K562 (cell line): ENCODE results near the gene ARHGEF16. TPM values are rescaled to one million over a fixed set of nuclear protein-coding genes. Genes with fewer than 3 reads are reported as not detected.

Experiments used
- ATAC-seq: fragments of 200-7000 bp; cut with Tn5 transposase; 3 replicates; pipeline ENCODE4 v1.9.1; 2020; ENCODE audit warnings: moderate library complexity
- BruUV-seq: library from RNA; stranded (reverse); fragments of 400-500 nt; replicated peaks from 2 replicates; lab custom pipeline; 2021; lab: Mats Ljungman, UMichigan
- CTCF ChIA-PET: fragments of 300-600 bp; formaldehyde crosslinking; extraction: SDS; loops from one replicate; lab custom pipeline; 2021; ENCODE audit warnings: low intra/inter-chr PET ratio; lab: Yijun Ruan, JAX
- POLR2A ChIA-PET: fragments of 300-600, 350-650 bp; sonication (Branson Sonifier 250); formaldehyde crosslinking; extraction: SDS; loops from one replicate; lab custom pipeline; 2021; ENCODE audit warnings: antibody characterized with exemption, inconsistent platforms; lab: Yijun Ruan, JAX
- DNase-seq, 4 experiments: peaks; one replicate each; pipeline versions ENCODE4 v3.0.0 to v3.0.0-alpha.2; 2011 to 2018; ENCODE audit warnings: low spot score in 3 of 4, mixed read lengths in 3 of 4; ENCODE audit errors: extremely low read depth in 1 of 4
- FAIRE-seq: peaks from 2 replicates; lab custom pipeline; 2011; peaks lifted over from hg19 to GRCh38; lab: Jason Lieb, UNC
- H2AFZ ChIP-seq: 2 replicates; pipeline ENCODE4 v1.6.0; 2011; ENCODE audit warnings: low read depth, low read length, control low read depth, inconsistent platforms
- H3K27ac ChIP-seq: fragments of 200-600 bp; 3 replicates; pipeline ENCODE4 v1.8.0; 2011; ENCODE audit warnings: low read depth, mild to moderate bottlenecking, control low read depth, inconsistent platforms, low read length, moderate library complexity, mixed read lengths; ENCODE audit errors: extremely low read depth
- H3K27me3 ChIP-seq, 2 experiments: fragments of 300-600 bp in 1 of 2; 2 replicates in 1 of 2; 3 replicates in 1 of 2; pipeline versions ENCODE4 v1.6.0 to v1.8.0; 2011; ENCODE audit warnings: inconsistent platforms in 2 of 2, low read length in 2 of 2, mild to moderate bottlenecking in 1 of 2, mixed read lengths in 1 of 2, moderate library complexity in 1 of 2; ENCODE audit not compliant: control insufficient read depth in 2 of 2, insufficient read depth in 2 of 2
- H3K36me3 ChIP-seq: fragments of 300-600 bp; 3 replicates; pipeline ENCODE4 v1.8.0; 2011; ENCODE audit warnings: mild to moderate bottlenecking, low read length, inconsistent platforms; ENCODE audit not compliant: control insufficient read depth, insufficient read depth
- H3K4me1 ChIP-seq, 2 experiments: fragments of 200-600 bp in 1 of 2; replicated peaks in 1 of 2; 2 replicates in 1 of 2; 3 replicates in 1 of 2; pipeline versions ENCODE4 v1.5.1 to v1.8.0; 2011; ENCODE audit warnings: inconsistent platforms in 2 of 2, low read length in 2 of 2, mild to moderate bottlenecking in 1 of 2, mixed read lengths in 1 of 2, moderate library complexity in 1 of 2; ENCODE audit not compliant: control insufficient read depth in 2 of 2, insufficient read depth in 2 of 2
- H3K4me2 ChIP-seq: 2 replicates; pipeline ENCODE4 v1.6.1; 2011; ENCODE audit warnings: low read length, control low read depth, inconsistent platforms, mixed read lengths; ENCODE audit not compliant: insufficient read depth
- H3K4me3 ChIP-seq: fragments of 200-600 bp; sonication (generic), shearing (Covaris generic); 2 replicates; pipeline ENCODE4 v1.5.1; 2016; ENCODE audit warnings: control low read depth, inconsistent platforms
- H3K79me2 ChIP-seq: fragments of 200-600 bp; 3 replicates; pipeline ENCODE4 v1.8.0; 2011; ENCODE audit warnings: low read length, inconsistent platforms; ENCODE audit not compliant: control insufficient read depth, insufficient read depth
- H3K9ac ChIP-seq, 2 experiments: 2 replicates each; pipeline versions ENCODE4 v1.6.0 to v1.6.1; 2011; ENCODE audit warnings: low read depth in 2 of 2, low read length in 2 of 2, control low read depth in 1 of 2, inconsistent platforms in 1 of 2, mild to moderate bottlenecking in 1 of 2, mixed read lengths in 1 of 2; ENCODE audit not compliant: insufficient read depth in 1 of 2
- H3K9me1 ChIP-seq: one replicate; pipeline ENCODE4 v1.6.0; 2011; ENCODE audit warnings: inconsistent platforms, mild to moderate bottlenecking, low read length, moderate library complexity; ENCODE audit not compliant: control insufficient read depth, insufficient read depth
- H3K9me3 ChIP-seq: replicated peaks from 2 replicates; pipeline ENCODE4 v1.5.1; 2011; ENCODE audit warnings: low read depth, low read length, inconsistent platforms; ENCODE audit not compliant: control insufficient read depth, insufficient read depth
- H4K20me1 ChIP-seq: replicated peaks from 2 replicates; pipeline ENCODE4 v1.6.1; 2011; ENCODE audit warnings: low read length, inconsistent platforms, mixed read lengths; ENCODE audit not compliant: control insufficient read depth, insufficient read depth
- CTCF ChIP-seq, 3 experiments: IDR thresholded peaks in 2 of 3; conservative IDR thresholded peaks in 1 of 3; 2 replicates each; pipeline ENCODE4 v1.5.1; 2011 to 2012; ENCODE audit warnings: low read length in 3 of 3, mild to moderate bottlenecking in 3 of 3, control low read depth in 2 of 3, improper control_type of control experiment in 1 of 3, inconsistent platforms in 1 of 3, low read depth in 1 of 3, mixed read lengths in 1 of 3, moderate library complexity in 1 of 3; ENCODE audit not compliant: insufficient read depth in 2 of 3
- HNRNPL ChIP-seq: fragments of 200-400 bp; formaldehyde crosslinking; IDR thresholded peaks from 2 replicates; pipeline ENCODE4 v1.6.1; 2017; ENCODE audit warnings: low read depth, mild to moderate bottlenecking, low read length
- POLR2G ChIP-seq: fragments of 200-400 bp; formaldehyde crosslinking; IDR thresholded peaks from 2 replicates; pipeline ENCODE4 v1.6.1; 2017; ENCODE audit warnings: low read depth, mild to moderate bottlenecking, antibody characterized with exemption, low read length, moderate library complexity
- RFX7 ChIP-seq: fragments of 250-450 bp; sonication (Bioruptor Pico); IDR thresholded peaks from 2 replicates; pipeline ENCODE4 v1.5.1; 2021; ENCODE audit warnings: mild to moderate bottlenecking
- UBTF ChIP-seq, 2 experiments: IDR thresholded peaks; 2 replicates each; pipeline ENCODE4 v1.6.1; 2012; ENCODE audit warnings: improper control_type of control experiment in 2 of 2, low read depth in 2 of 2, low read length in 2 of 2, borderline replicate concordance in 1 of 2
- ZFP36 ChIP-seq: fragments of 150-350 bp; IDR thresholded peaks from 2 replicates; pipeline ENCODE4 v1.6.1; 2018; ENCODE audit warnings: low read length, low read depth; ENCODE audit not compliant: partially characterized antibody
- WGBS: fragments of 100-300 bp; shearing (Covaris generic); methylation state at CpG from one replicate; pipeline ENCODE4 v1.1.6; 2016; ENCODE audit warnings: low coverage, mixed read lengths; ENCODE audit not compliant: insufficient coverage; ENCODE audit errors: missing lambda C conversion rate; 5-methylcytosine and 5-hydroxymethylcytosine counted together
- in situ Hi-C: fragments of 300-500 bp; cut with MboI; formaldehyde crosslinking; loops from 4 replicates; pipeline ENCODE4 v1.15.0; 2018; ENCODE audit warnings: inconsistent platforms, mixed read lengths
- intact Hi-C: fragments of 100-400 bp; cut with micrococcal nuclease; formaldehyde crosslinking; loops from 2 replicates; pipeline ENCODE4 v1.14.2; 2022
- polyA plus RNA-seq, 8 experiments: library from polyadenylated mRNA; depleted of rRNA in 4 of 8; stranded (reverse) in 5 of 8; unstranded in 3 of 8; fragments of >200 nt; fragmentation: Nextera tagmentation in 2 of 8; fragmentation: Illumina TruSeq in 1 of 8; extraction: Ambion mirVana in 2 of 8; extraction: Trizol in 1 of 8; gene quantifications; 2 replicates each; pipeline versions ENCODE4 v1.2.1 to v1.2.3, GENCODE V29; 2011 to 2014; ENCODE audit warnings: inconsistent platforms in 1 of 8, missing spikeins in 1 of 8
- total RNA-seq, 7 experiments: library from RNA; depleted of rRNA in 6 of 7; stranded (reverse); fragments of >200 nt in 6 of 7; fragmentation: Illumina TruSeq in 2 of 7; extraction: Trizol in 2 of 7; gene quantifications; 2 replicates each; pipeline versions ENCODE4 v1.2.1 to v1.2.3, GENCODE V29; 2011 to 2021; ENCODE audit warnings: low replicate concordance in 1 of 7

Gene ARHGEF16
- total and polyA plus RNA-seq, 9 of the 15 experiments (the other 6 are each of a cell fraction or from before 2014, with no cell fraction given): 0.15 to 1.2 (median 0.49) TPM; not detected in 2

- FAIRE-seq: no peak
- peaks cover 15% of the 10 kb centered on the region; the same call in 1 of the 2 replicates for H4K20me1 ChIP-seq
- peaks cover 0 to 59% of the 10 kb centered on the region in 2 experiments; a peak in 2 of 5 replicates for H3K4me1 ChIP-seq
- intact Hi-C loops: loop anchor here (5.0 kb wide), 1 partner anchor 68 kb away; no protein-coding TSS in a partner anchor
- no TSS peak for BruUV-seq
- ChIA-PET CTCF (no interaction called here), POLR2A (interaction anchor here (0.6 to 1.0 kb wide), 3 partner anchors 21 to 121 kb away, joined by 3 read pairs; no protein-coding TSS in a partner anchor)
- no peaks in the 10 kb centered on the region for H3K9me1 ChIP-seq
- no peak overlapping the region for H2AFZ ChIP-seq
- in situ Hi-C loops: no loop called here
- peaks cover 13 to 61% of the 10 kb centered on the region in 2 experiments; a peak in 3 of 5 replicates for H3K27me3 ChIP-seq
- no peak overlapping the region for H3K27ac ChIP-seq
- no peaks in the 10 kb centered on the region for H3K36me3 ChIP-seq
- H3K9ac ChIP-seq: no peak overlapping the region; a peak in 1 of 4 replicates
- WGBS: 6% methylated on average over 34 of the region's 34 CpGs
- no peak for DNase-seq
- H3K4me2 ChIP-seq: no peak overlapping the region
- no peak overlapping the region for H3K4me3 ChIP-seq
- no peaks in the 10 kb centered on the region for H3K9me3 ChIP-seq
- H3K79me2 ChIP-seq: no peaks in the 10 kb centered on the region
- no peak for ATAC-seq
- TF ChIP-seq UBTF (IDR thresholded peaks at IDR 0.05; ENCODE audit: borderline replicate concordance in 1 of 2, low read depth in 2 of 2, low read length in 2 of 2) (peak; percentile 78 to 93; a peak in 3 of 4 replicates), RFX7 (CRISPR knock-in tag) (no peak), HNRNPL (0 out of 2 replicates have a peak, but pooled peaks have one; percentile 46), CTCF (IDR thresholded peaks at IDR 0.05 in 2 of 3, conservative IDR thresholded peaks at IDR 0.05 in 1 of 3; ENCODE audit: insufficient read depth in 2 of 3, low read depth in 1 of 3, low read length in 3 of 3) (no peak), POLR2G (0 out of 2 replicates have a peak, but pooled peaks have one; percentile 19), ZFP36 (peak; percentile 14)
- TF ChIP-seq, all 486 proteins: peak for 4
Measured at GRCh38 chr1:3494321-3495308, 40.1 kb downstream of the ARHGEF16 start.
